HepG2 (cell line): ENCODE measurements around the gene C14orf180. TPM values are rescaled to one million over a fixed set of nuclear protein-coding genes. Genes with fewer than 3 reads are reported as not detected.

Experiments
- ADNP ChIP-seq: sonication (generic); formaldehyde crosslinking; IDR thresholded peaks from 2 replicates; pipeline ENCODE4 v1.4.0; 2020; ENCODE audit warnings: missing genetic modification reagents
- E2F2 ChIP-seq: sonication (generic); formaldehyde crosslinking; IDR thresholded peaks from 2 replicates; pipeline ENCODE4 v1.4.0; 2020; ENCODE audit warnings: missing genetic modification reagents, borderline replicate concordance
- ESRRA ChIP-seq: sonication (generic); formaldehyde crosslinking; IDR thresholded peaks from 2 replicates; pipeline ENCODE4 v1.5.1; 2020; ENCODE audit warnings: mild to moderate bottlenecking, low read depth, missing genetic modification reagents
- HDAC2 ChIP-seq: sonication (generic); formaldehyde crosslinking; IDR thresholded peaks from 2 replicates; pipeline ENCODE4 v1.4.0; 2020; ENCODE audit warnings: missing genetic modification reagents
- MYNN ChIP-seq: sonication (generic); formaldehyde crosslinking; IDR thresholded peaks from 2 replicates; pipeline ENCODE4 v1.4.0; 2020; ENCODE audit warnings: mild to moderate bottlenecking, low read depth, missing genetic modification reagents
- PRDM15 ChIP-seq: sonication (generic); formaldehyde crosslinking; IDR thresholded peaks from 2 replicates; pipeline ENCODE4 v1.4.0; 2020; ENCODE audit warnings: missing genetic modification reagents
- RFX3 ChIP-seq: IDR thresholded peaks from 2 replicates; pipeline ENCODE4 v1.6.1; 2016; ENCODE audit warnings: missing biosample characterization, missing genetic modification reagents
- SAFB2 ChIP-seq: sonication (generic); formaldehyde crosslinking; IDR thresholded peaks from 2 replicates; pipeline ENCODE4 v1.5.1; 2020; ENCODE audit warnings: missing genetic modification reagents, low read depth, mild to moderate bottlenecking, borderline replicate concordance
- SALL1 ChIP-seq: sonication (generic); formaldehyde crosslinking; IDR thresholded peaks from 2 replicates; pipeline ENCODE4 v1.8.0; 2022; ENCODE audit warnings: mild to moderate bottlenecking, missing genetic modification reagents
- SIX4 ChIP-seq: sonication (generic); formaldehyde crosslinking; IDR thresholded peaks from 2 replicates; pipeline ENCODE4 v1.4.0; 2020; ENCODE audit warnings: missing genetic modification reagents
- SMAD3 ChIP-seq: sonication (generic); formaldehyde crosslinking; IDR thresholded peaks from 2 replicates; pipeline ENCODE4 v1.4.0; 2020; ENCODE audit warnings: missing genetic modification reagents
- SNAPC5 ChIP-seq: sonication (generic); formaldehyde crosslinking; IDR thresholded peaks from 2 replicates; pipeline ENCODE4 v1.8.1; 2023; ENCODE audit warnings: mild to moderate bottlenecking, missing genetic modification reagents, borderline replicate concordance
- TBX2 ChIP-seq: sonication (generic); formaldehyde crosslinking; IDR thresholded peaks from 2 replicates; pipeline ENCODE4 v1.5.0; 2020; ENCODE audit warnings: missing genetic modification reagents, mild to moderate bottlenecking, borderline replicate concordance
- ZBTB49 ChIP-seq: sonication (generic); formaldehyde crosslinking; IDR thresholded peaks from 2 replicates; pipeline ENCODE4 v1.4.0; 2020; ENCODE audit warnings: missing genetic modification reagents, borderline replicate concordance
- ZNF678 ChIP-seq: sonication (generic); formaldehyde crosslinking; IDR thresholded peaks from 2 replicates; pipeline ENCODE4 v1.4.0; 2020; ENCODE audit warnings: mild to moderate bottlenecking, missing genetic modification reagents
- ZNF691 ChIP-seq: sonication (generic); formaldehyde crosslinking; IDR thresholded peaks from 2 replicates; pipeline ENCODE4 v1.4.0; 2020; ENCODE audit warnings: missing genetic modification reagents, low read depth, mild to moderate bottlenecking, borderline replicate concordance
- polyA plus RNA-seq, 8 experiments: library from polyadenylated mRNA; depleted of rRNA in 3 of 8; stranded (reverse) in 7 of 8; unstranded in 1 of 8; fragments of >200 nt; fragmentation: Illumina TruSeq in 4 of 8; extraction: Trizol in 4 of 8; gene quantifications; 2 replicates each; pipeline versions ENCODE4 v1.2.1 to v1.2.3, GENCODE V29; 2011 to 2016; ENCODE audit warnings: low read depth in 4 of 8, missing spikeins in 1 of 8, mixed read lengths in 1 of 8; ENCODE audit not compliant: insufficient read depth in 1 of 8
- total RNA-seq, 5 experiments: library from RNA; depleted of rRNA; stranded (reverse); fragments of >200 nt; fragmentation: Illumina TruSeq; extraction: Trizol; gene quantifications; 2 replicates each; pipeline ENCODE4 v1.2.3, GENCODE V29; 2016; ENCODE audit warnings: low read depth in 1 of 5

The C14orf180 gene
- total and polyA plus RNA-seq, 2 of the 13 experiments (the other 11 are each of a cell fraction or from before 2014, with no cell fraction given), result not detected

GRCh38 chr14:104604458-104605449 is 25.2 kb downstream of the C14orf180 start, which contains the start of gene TMEM179 (continued):
- TF ChIP-seq ZNF678 (CRISPR knock-in tag) (0 out of 2 replicates have a peak, but pooled peaks have one; percentile 40), TBX2 (CRISPR knock-in tag) (peak; percentile 32; the same call in 1 of the 2 replicates), PRDM15 (peak; percentile 47; the same call in 1 of the 2 replicates), RFX3 (CRISPR knock-in tag) (no peak), E2F2 (CRISPR knock-in tag) (peak; percentile 52; the same call in 1 of the 2 replicates), SAFB2 (CRISPR knock-in tag) (0 out of 2 replicates have a peak, but pooled peaks have one; percentile 51), SMAD3 (CRISPR knock-in tag) (0 out of 2 replicates have a peak, but pooled peaks have one; percentile 47), ZNF691 (CRISPR knock-in tag) (peak; percentile 37; the same call in 1 of the 2 replicates), MYNN (CRISPR knock-in tag) (no peak), SIX4 (CRISPR knock-in tag) (peak; percentile 37; the same call in 1 of the 2 replicates), ESRRA (no peak), ZBTB49 (CRISPR knock-in tag) (no peak), ADNP (CRISPR knock-in tag) (no peak), SNAPC5 (CRISPR knock-in tag) (no peak), HDAC2 (CRISPR knock-in tag) (peak; percentile 44; the same call in 1 of the 2 replicates), SALL1 (CRISPR knock-in tag) (peak; percentile 69)
